ENCODE results near the gene NMT1. TPM values are rescaled to one million over a fixed set of nuclear protein-coding genes. Genes with fewer than 3 reads are reported as not detected.

Gene NMT1
- total and polyA plus RNA-seq, 2 of the 13 experiments (the other 11 are each of a cell fraction or from before 2014, with no cell fraction given), result 75.7 to 142 TPM

- TF ChIP-seq HIC2 (CRISPR knock-in tag; IDR thresholded peaks at IDR 0.05; ENCODE audit: low read depth) (peak; percentile 46), ZNF773 (CRISPR knock-in tag; IDR thresholded peaks at IDR 0.05; ENCODE audit: borderline replicate concordance) (0 out of 2 replicates have a peak, but pooled peaks have one; percentile 65), SP140L (CRISPR knock-in tag; IDR thresholded peaks at IDR 0.05; ENCODE audit: borderline replicate concordance) (no peak), PHB2 (IDR thresholded peaks at IDR 0.05; ENCODE audit: partially characterized antibody) (no peak), ZC3H13 (CRISPR knock-in tag; IDR thresholded peaks at IDR 0.05) (peak; percentile 91), ATF2 (CRISPR knock-in tag; IDR thresholded peaks at IDR 0.05) (no peak; the same call in 1 of the 2 replicates), ATF3 (CRISPR knock-in tag; IDR thresholded peaks at IDR 0.05) (peak; percentile 75), ZNF577 (CRISPR knock-in tag; IDR thresholded peaks at IDR 0.05; ENCODE audit: borderline replicate concordance, low read depth) (0 out of 2 replicates have a peak, but pooled peaks have one; percentile 73), ZNF780A (CRISPR knock-in tag; IDR thresholded peaks at IDR 0.05) (peak; percentile 80; the same call in 1 of the 2 replicates), ZBTB7B (CRISPR knock-in tag; IDR thresholded peaks at IDR 0.05) (peak; percentile 71), ZNF740 (CRISPR knock-in tag; IDR thresholded peaks at IDR 0.05) (peak; percentile 62), SETDB1 (CRISPR knock-in tag; IDR thresholded peaks at IDR 0.05; ENCODE audit: borderline replicate concordance) (no peak), ZNF468 (CRISPR knock-in tag; IDR thresholded peaks at IDR 0.05) (no peak), ZNF709 (CRISPR knock-in tag; IDR thresholded peaks at IDR 0.05) (peak; percentile 86), ZNF276 (CRISPR knock-in tag; IDR thresholded peaks at IDR 0.05; ENCODE audit: low read depth) (peak; percentile 69; the same call in 1 of the 2 replicates), TIGD3 (CRISPR knock-in tag; IDR thresholded peaks at IDR 0.05; ENCODE audit: borderline replicate concordance) (no peak), ZBTB34 (CRISPR knock-in tag; IDR thresholded peaks at IDR 0.05) (no peak; the same call in 1 of the 2 replicates), ZNF333 (CRISPR knock-in tag; IDR thresholded peaks at IDR 0.05; ENCODE audit: borderline replicate concordance) (peak; percentile 40; the same call in 1 of the 2 replicates), SSRP1 (CRISPR knock-in tag; IDR thresholded peaks at IDR 0.05) (no peak; the same call in 1 of the 2 replicates)
Observed at GRCh38 chr17:45148183-45149036, 87.3 kb downstream of the NMT1 start, which contains the start of gene HEXIM1 (continued).

Data from HepG2 (cell line).